Thoracic aorta (tissue), 2 donors: ENCODE results near the gene FICD. TPM values are rescaled to one million over a fixed set of nuclear protein-coding genes. Genes with fewer than 3 reads are reported as not detected.

Experiments
- ATAC-seq: fragments of 150-250 bp; one replicate; pipeline ENCODE4 v1.8.0; 2017; ENCODE audit warnings: low read depth; ENCODE audit not compliant: insufficient number of reproducible peaks, low FRiP score
- DNase-seq: peaks from one replicate; pipeline ENCODE4 v3.0.0-alpha.2; 2020; ENCODE audit warnings: low spot score
- H3K27ac ChIP-seq, 2 donors: fragments of 200-600 bp; sonication (generic); 1 replicate in 1 of 2; 2 replicates in 1 of 2; pipeline ENCODE4 v1.5.1; 2016; ENCODE audit warnings: mild to moderate bottlenecking in 2 of 2, moderate library complexity in 2 of 2
- H3K27me3 ChIP-seq: fragments of 200-600 bp; sonication (generic); replicated peaks from 2 replicates; pipeline ENCODE4 v1.6.0; 2016; ENCODE audit warnings: mild to moderate bottlenecking; ENCODE audit not compliant: insufficient read depth
- H3K36me3 ChIP-seq: fragments of 200-600 bp; sonication (generic); one replicate; pipeline ENCODE4 v1.5.1; 2016
- H3K4me1 ChIP-seq, 2 donors: fragments of 200-600 bp; sonication (generic); 1 replicate in 1 of 2; 2 replicates in 1 of 2; pipeline versions ENCODE4 v1.5.1 to v1.6.0; 2016; ENCODE audit warnings: low read depth in 2 of 2, mild to moderate bottlenecking in 1 of 2; ENCODE audit not compliant: control insufficient read depth in 1 of 2
- H3K4me3 ChIP-seq: fragments of 200-600 bp; sonication (generic); 2 replicates; pipeline ENCODE4 v1.5.1; 2016; ENCODE audit warnings: mild to moderate bottlenecking
- H3K9me3 ChIP-seq: fragments of 200-600 bp; sonication (generic); 2 replicates; pipeline ENCODE4 v1.5.1; 2016
- total RNA-seq, 2 donors: library from RNA; depleted of rRNA; stranded (reverse); fragments of >200 nt; gene quantifications; one replicate each; pipeline versions ENCODE4 v1.1.0 to v1.2.3, GENCODE V29; 2016
- TF ChIP-seq, protein P1 (sequence below): fragments of 200-600 bp; sonication (generic); IDR thresholded peaks from one replicate; pipeline ENCODE4 v1.5.1; 2019; ENCODE audit warnings: antibody characterized with exemption

Gene FICD
- total RNA-seq, 2 donors from 2014 or later, result 10.2 to 11.8 TPM

DNA sequence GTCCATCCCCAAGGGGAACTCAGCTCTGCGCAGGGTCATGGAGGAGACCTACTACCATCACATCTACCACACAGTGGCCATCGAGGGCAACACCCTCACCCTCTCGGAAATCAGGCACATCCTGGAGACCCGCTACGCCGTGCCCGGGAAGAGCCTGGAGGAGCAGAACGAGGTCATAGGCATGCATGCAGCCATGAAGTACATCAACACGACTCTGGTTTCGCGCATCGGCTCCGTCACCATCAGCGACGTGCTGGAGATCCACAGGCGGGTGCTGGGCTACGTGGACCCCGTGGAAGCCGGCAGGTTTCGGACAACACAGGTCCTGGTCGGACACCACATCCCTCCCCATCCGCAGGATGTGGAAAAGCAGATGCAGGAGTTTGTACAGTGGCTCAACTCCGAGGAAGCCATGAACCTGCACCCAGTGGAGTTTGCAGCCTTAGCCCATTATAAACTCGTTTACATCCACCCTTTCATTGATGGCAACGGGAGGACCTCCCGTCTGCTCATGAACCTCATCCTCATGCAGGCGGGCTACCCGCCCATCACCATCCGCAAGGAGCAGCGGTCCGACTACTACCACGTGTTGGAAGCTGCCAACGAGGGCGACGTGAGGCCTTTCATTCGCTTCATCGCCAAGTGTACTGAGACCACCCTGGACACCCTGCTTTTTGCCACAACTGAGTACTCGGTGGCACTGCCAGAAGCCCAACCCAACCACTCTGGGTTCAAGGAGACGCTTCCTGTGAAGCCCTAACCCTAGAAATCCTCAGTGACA, 3.8 kb downstream of the FICD start:
- Histone ChIP-seq H3K27ac (no peak overlapping the region), H3K9me3 (no peaks in the 10 kb centered on the region), H3K4me3 (no peak overlapping the region), H3K4me1 (peaks cover 6 to 19% of the 10 kb centered on the region in 2 donors), H3K27me3 (no peaks in the 10 kb centered on the region), H3K36me3 (peaks cover 22% of the 10 kb centered on the region)
- TF ChIP-seq, protein P1, sequence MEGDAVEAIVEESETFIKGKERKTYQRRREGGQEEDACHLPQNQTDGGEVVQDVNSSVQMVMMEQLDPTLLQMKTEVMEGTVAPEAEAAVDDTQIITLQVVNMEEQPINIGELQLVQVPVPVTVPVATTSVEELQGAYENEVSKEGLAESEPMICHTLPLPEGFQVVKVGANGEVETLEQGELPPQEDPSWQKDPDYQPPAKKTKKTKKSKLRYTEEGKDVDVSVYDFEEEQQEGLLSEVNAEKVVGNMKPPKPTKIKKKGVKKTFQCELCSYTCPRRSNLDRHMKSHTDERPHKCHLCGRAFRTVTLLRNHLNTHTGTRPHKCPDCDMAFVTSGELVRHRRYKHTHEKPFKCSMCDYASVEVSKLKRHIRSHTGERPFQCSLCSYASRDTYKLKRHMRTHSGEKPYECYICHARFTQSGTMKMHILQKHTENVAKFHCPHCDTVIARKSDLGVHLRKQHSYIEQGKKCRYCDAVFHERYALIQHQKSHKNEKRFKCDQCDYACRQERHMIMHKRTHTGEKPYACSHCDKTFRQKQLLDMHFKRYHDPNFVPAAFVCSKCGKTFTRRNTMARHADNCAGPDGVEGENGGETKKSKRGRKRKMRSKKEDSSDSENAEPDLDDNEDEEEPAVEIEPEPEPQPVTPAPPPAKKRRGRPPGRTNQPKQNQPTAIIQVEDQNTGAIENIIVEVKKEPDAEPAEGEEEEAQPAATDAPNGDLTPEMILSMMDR, result no peak
- DNase-seq (no peak), ATAC-seq (no peak)

DNA sequence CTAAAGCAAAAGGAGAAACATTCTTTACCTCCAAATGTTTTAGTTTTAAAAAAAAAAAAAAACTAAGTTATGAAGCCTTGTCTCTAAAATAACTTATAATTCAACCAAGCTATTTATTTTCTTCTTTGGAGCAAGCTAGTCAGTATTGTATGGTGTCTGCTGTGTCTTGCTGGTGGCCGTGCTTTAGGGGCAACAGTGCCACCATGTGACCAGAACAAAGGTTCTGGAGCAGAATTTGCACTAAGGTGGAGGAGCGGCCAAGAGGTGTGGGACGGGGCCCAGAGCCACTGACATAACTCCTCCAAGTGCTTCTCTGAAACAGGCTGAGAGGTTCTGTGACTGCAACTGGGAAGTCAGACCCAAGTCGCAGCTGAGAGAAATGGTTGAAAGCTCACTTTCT, 4.5 kb downstream of the FICD start:
- Histone ChIP-seq H3K27ac (no peak overlapping the region), H3K27me3 (no peaks in the 10 kb centered on the region), H3K4me3 (no peak overlapping the region), H3K36me3 (peaks cover 28% of the 10 kb centered on the region), H3K9me3 (no peaks in the 10 kb centered on the region), H3K4me1 (peaks cover 6 to 17% of the 10 kb centered on the region in 2 donors)
- TF ChIP-seq, protein P1, result no peak
- no peak for DNase-seq
- no peak for ATAC-seq

DNA sequence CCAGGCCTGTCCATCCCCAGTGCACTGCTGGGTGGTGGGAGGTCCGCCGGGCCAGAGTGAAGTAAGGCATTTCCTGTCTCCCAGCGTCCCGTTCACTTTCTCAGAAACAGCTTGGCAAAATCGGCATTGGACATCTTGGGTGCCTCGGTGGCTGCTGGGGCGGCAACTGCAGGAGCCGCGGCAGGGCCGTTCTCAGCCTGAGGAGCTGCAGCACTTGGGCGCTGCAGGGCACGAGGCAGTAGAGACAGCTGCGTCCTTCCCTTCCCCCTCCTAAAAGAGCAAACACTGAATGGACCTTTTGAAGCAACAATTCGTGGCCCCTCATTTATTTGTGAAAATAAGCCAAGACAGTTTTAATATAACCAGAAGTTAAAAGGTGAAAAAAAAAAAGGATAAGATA, 8.3 kb downstream of the FICD start:
- H3K36me3 ChIP-seq, result peaks cover 50% of the 10 kb centered on the region
- no peak for ATAC-seq

DNA sequence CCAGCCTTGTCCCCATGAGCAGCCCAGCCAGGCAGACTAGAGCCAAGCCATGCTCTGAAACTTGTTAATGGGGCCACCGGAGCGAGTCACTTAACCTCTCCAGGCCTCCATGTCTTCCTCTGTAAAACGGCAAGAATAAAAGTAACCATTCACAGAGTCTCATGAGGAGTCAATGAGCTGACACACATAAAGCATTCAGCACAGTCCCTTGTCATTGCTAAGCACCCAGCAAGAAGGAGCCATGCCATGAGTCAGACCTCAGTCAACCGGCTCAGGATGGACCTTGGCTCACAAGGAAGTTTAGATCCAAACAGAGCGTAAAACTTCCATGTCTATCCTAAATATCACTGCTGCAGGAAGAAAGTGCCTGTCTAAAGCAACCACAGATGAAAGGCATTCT, 10.6 kb downstream of the FICD start:
- TF ChIP-seq, protein P1, result no peak
- ATAC-seq (no peak), DNase-seq (no peak)
- no peaks in the 10 kb centered on the region for H3K27me3 ChIP-seq
- no peaks in the 10 kb centered on the region for H3K4me1 ChIP-seq
- H3K4me3 ChIP-seq, result no peak overlapping the region
- no peaks in the 10 kb centered on the region for H3K9me3 ChIP-seq
- no peak overlapping the region for H3K27ac ChIP-seq
- peaks cover 62% of the 10 kb centered on the region for H3K36me3 ChIP-seq

More for the DNA sequence above, 8.3 kb downstream of the FICD start:
- Histone ChIP-seq H3K9me3 (no peaks in the 10 kb centered on the region), H3K4me1 (no peaks in the 10 kb centered on the region), H3K4me3 (no peak overlapping the region), H3K27ac (no peak overlapping the region), H3K27me3 (no peaks in the 10 kb centered on the region)
- TF ChIP-seq, protein P1, result no peak
- no peak for DNase-seq

DNA sequence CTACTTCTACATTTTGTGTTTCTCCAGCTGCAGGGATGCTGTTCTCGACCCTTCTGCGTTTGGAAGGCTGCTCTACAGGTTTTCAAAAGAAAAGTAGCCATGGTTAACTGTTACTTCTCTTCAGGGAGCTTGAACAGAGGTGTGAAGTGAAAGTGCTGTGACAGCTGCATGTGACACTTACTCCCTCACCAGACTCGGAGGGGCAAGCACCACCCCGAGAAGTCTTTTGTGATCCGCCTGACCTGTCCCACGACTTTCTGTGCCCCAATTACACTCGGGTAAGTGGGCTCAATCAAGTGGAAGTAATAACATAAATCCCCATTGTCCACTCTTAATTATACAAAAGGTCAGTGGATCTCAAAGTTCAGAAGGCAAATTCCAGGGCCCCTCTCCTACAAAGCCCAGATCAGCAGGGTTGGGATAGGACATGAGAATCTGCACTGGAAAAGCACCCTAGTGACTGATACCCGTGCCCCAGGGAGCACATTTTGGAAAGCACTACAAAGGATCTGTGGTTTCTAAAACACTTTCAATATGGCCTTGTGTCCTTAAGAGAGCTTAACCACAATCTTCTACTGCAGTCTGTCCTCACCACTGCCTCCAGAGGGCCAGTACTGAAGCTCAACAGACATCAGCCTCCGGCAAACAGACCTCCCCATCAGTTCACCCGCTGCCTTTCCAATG, 11.5 kb downstream of the FICD start:
- ATAC-seq (no peak), DNase-seq (no peak)
- Histone ChIP-seq H3K27me3 (no peaks in the 10 kb centered on the region), H3K9me3 (no peaks in the 10 kb centered on the region), H3K4me3 (no peak overlapping the region), H3K27ac (no peak overlapping the region), H3K4me1 (no peaks in the 10 kb centered on the region), H3K36me3 (peaks cover 64% of the 10 kb centered on the region)
- TF ChIP-seq, protein P1, result no peak
